ENCODE results near the gene HSPA4L. TPM values are rescaled to one million over a fixed set of nuclear protein-coding genes. Genes with fewer than 3 reads are reported as not detected.

HSPA4L gene
- 1.2 and 5.5 TPM in 2 replicates for total RNA-seq (2014; rRNA removed; shearing (Covaris generic))

- DNase-seq (ENCODE audit: low read depth), result peak; percentile 61
Observed at GRCh38 chr4:127782275-127783025, at the start of gene HSPA4L. Gene HSPA4L, plus strand, starts transcription at chr4:127782322. Its CDS starts 229 bp downstream, at chr4:127782551.

GRCh38 chr4:127732623-127733328 lies 49.3 kb upstream of the HSPA4L start:
- DNase-seq (ENCODE audit: low read depth), result peak; percentile 50

GRCh38 chr4:127734976-127735375 lies 47.1 kb upstream of the HSPA4L start:
- no peak for DNase-seq (ENCODE audit: low read depth)

GRCh38 chr4:127737295-127737694 lies 44.8 kb upstream of the HSPA4L start:
- DNase-seq (ENCODE audit: low read depth), result no peak

- no peak for DNase-seq (ENCODE audit: low read depth)
Observed at GRCh38 chr4:127741247-127741646, 40.9 kb upstream of the HSPA4L start.

GRCh38 chr4:127747883-127748282 lies 34.2 kb upstream of the HSPA4L start:
- DNase-seq (ENCODE audit: low read depth), result peak; percentile 1

- no peak for DNase-seq (ENCODE audit: low read depth)
Observed at GRCh38 chr4:127748957-127749356, 33.2 kb upstream of the HSPA4L start.

- DNase-seq (ENCODE audit: low read depth), result no peak
Observed at GRCh38 chr4:127756906-127757305, 25.2 kb upstream of the HSPA4L start.

- no peak for DNase-seq (ENCODE audit: low read depth)
Observed at GRCh38 chr4:127759228-127759820, 22.8 kb upstream of the HSPA4L start.

GRCh38 chr4:127759893-127760292 lies 22.2 kb upstream of the HSPA4L start:
- DNase-seq (ENCODE audit: low read depth), result no peak

- no peak for DNase-seq (ENCODE audit: low read depth)
Observed at GRCh38 chr4:127771535-127772275, 10.4 kb upstream of the HSPA4L start.

GRCh38 chr4:127772769-127773671 lies 9.1 kb upstream of the HSPA4L start:
- no peak for DNase-seq (ENCODE audit: low read depth)

- DNase-seq (ENCODE audit: low read depth), result no peak
Observed at GRCh38 chr4:127775843-127776242, 6.3 kb upstream of the HSPA4L start.

GRCh38 chr4:127776620-127777019 lies 5.5 kb upstream of the HSPA4L start:
- DNase-seq (ENCODE audit: low read depth), result peak; percentile 7

- no peak for DNase-seq (ENCODE audit: low read depth)
Observed at GRCh38 chr4:127777487-127777886, 4.6 kb upstream of the HSPA4L start.

- no peak for DNase-seq (ENCODE audit: low read depth)
Observed at GRCh38 chr4:127778102-127778501, 4.0 kb upstream of the HSPA4L start.

GRCh38 chr4:127780598-127780997 lies 1.5 kb upstream of the HSPA4L start:
- DNase-seq (ENCODE audit: low read depth), result no peak

- DNase-seq (ENCODE audit: low read depth), result no peak
Observed at GRCh38 chr4:127781300-127782024, 660 bp upstream of the HSPA4L start.

GRCh38 chr4:127782025-127782274 lies 172 bp upstream of the HSPA4L start:
- DNase-seq (ENCODE audit: low read depth), result peak; percentile 73

GRCh38 chr4:127783026-127783769 lies 1.1 kb downstream of the HSPA4L start:
- DNase-seq (ENCODE audit: low read depth), result peak; percentile 36

Measured in M059J (cell line).